ENCODE data around the gene USP21.
A peak's percentile ranks its signal among the peaks of the same experiment; 100 is the strongest.

DNA sequence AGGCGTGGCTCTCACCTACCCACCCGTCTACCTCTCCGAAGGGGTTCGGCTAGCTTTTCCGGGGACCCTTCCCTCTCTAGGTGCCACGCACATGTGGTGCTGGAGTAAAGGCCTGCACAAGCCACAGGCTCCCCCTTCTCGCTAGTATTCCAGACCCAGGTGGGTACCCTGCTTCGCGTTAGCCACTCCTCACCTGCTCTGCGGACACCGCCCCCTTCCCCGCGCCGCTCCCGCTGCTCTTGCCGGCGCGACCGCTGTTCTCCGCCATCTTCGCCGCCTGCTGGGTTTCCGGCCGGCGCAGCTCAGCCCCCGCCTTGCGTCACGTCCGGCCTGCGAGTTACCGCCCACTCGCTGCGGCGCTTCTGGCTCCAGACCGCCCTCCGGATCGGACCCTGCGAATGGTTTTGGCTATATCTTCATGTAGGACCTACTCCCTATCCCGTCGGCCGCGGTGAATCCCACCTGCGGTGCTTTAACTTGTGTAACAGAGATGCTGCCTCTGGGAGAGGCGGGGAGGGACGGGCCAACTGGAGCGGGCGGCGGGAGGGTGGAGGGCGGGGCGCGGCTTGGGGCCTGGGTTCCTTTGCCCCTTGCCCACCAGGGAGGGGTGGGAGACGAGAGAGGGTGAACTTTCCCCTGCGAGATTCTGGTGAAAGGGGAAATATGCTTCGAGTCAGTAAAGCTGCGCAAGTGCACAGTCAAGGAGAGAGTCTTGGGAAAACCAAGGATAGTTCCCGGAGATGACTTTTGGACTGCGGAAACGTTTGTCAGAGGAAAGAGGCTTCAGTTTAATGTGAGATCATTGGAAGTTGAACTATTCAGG is 41.3 kb upstream of the USP21 start, which contains the start of the genes NIT1 and PFDN2:
- TF ChIP-seq, protein P1, sequence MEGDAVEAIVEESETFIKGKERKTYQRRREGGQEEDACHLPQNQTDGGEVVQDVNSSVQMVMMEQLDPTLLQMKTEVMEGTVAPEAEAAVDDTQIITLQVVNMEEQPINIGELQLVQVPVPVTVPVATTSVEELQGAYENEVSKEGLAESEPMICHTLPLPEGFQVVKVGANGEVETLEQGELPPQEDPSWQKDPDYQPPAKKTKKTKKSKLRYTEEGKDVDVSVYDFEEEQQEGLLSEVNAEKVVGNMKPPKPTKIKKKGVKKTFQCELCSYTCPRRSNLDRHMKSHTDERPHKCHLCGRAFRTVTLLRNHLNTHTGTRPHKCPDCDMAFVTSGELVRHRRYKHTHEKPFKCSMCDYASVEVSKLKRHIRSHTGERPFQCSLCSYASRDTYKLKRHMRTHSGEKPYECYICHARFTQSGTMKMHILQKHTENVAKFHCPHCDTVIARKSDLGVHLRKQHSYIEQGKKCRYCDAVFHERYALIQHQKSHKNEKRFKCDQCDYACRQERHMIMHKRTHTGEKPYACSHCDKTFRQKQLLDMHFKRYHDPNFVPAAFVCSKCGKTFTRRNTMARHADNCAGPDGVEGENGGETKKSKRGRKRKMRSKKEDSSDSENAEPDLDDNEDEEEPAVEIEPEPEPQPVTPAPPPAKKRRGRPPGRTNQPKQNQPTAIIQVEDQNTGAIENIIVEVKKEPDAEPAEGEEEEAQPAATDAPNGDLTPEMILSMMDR (IDR thresholded peaks at IDR 0.05): no peak
- peak; percentile 96 for TF ChIP-seq POLR2A (IDR thresholded peaks at IDR 0.05)
